Transverse colon (tissue), 4 donors: ENCODE data around the gene LIN37. TPM values are rescaled to one million over a fixed set of nuclear protein-coding genes. Genes with fewer than 3 reads are reported as not detected.
A peak's percentile ranks its signal among the peaks of the same experiment; 100 is the strongest.

Experiments
- DNase-seq: peaks from one replicate; pipeline ENCODE4 v3.0.0-alpha.2; 2019
- H3K27ac ChIP-seq, 4 donors: fragments of 200-600 bp; sonication (generic); 2 replicates each; pipeline ENCODE4 v1.5.1; 2016 to 2018; ENCODE audit warnings: inconsistent platforms in 4 of 4
- H3K27me3 ChIP-seq: fragments of 200-600 bp; sonication (generic); 2 replicates; pipeline ENCODE4 v1.5.1; 2017; ENCODE audit warnings: inconsistent platforms
- H3K36me3 ChIP-seq, 4 donors: fragments of 200-600 bp; sonication (generic); 2 replicates each; pipeline ENCODE4 v1.5.1; 2017 to 2019; ENCODE audit warnings: inconsistent platforms in 4 of 4
- H3K4me1 ChIP-seq, 4 donors: fragments of 200-600 bp; sonication (generic); 2 replicates each; pipeline ENCODE4 v1.5.1; 2017 to 2020; ENCODE audit warnings: inconsistent platforms in 4 of 4
- H3K4me3 ChIP-seq, 4 donors: fragments of 200-600 bp; sonication (generic); 1 replicate in 1 of 4; 2 replicates in 3 of 4; pipeline versions ENCODE4 v1.5.1 to v1.6.1; 2017 to 2019; ENCODE audit warnings: inconsistent platforms in 4 of 4
- H3K9me3 ChIP-seq, 2 donors: fragments of 200-600 bp; sonication (generic); 2 replicates each; pipeline ENCODE4 v1.5.1; 2017 to 2019; ENCODE audit warnings: inconsistent platforms in 2 of 2
- CTCF ChIP-seq, 5 experiments: fragments of 200-600 bp in 3 of 5; fragments of 450-650 bp in 2 of 5; sonication (generic) in 3 of 5; IDR thresholded peaks; 1 replicate in 2 of 5; 2 replicates in 3 of 5; pipeline ENCODE4 v1.5.1; 2016 to 2017; ENCODE audit warnings: antibody characterized with exemption in 5 of 5, inconsistent platforms in 3 of 5, mild to moderate bottlenecking in 2 of 5, moderate library complexity in 1 of 5
- EP300 ChIP-seq: sonication (generic); formaldehyde crosslinking; IDR thresholded peaks from one replicate; pipeline ENCODE4 v1.6.1; 2017; ENCODE audit warnings: antibody characterized with exemption, low read depth
- POLR2A ChIP-seq: fragments of 450-650 bp; IDR thresholded peaks from one replicate; pipeline ENCODE4 v1.6.1; 2016; ENCODE audit warnings: antibody characterized with exemption, mild to moderate bottlenecking, moderate library complexity
- POLR2AphosphoS5 ChIP-seq, 3 donors: sonication (generic); formaldehyde crosslinking; IDR thresholded peaks; one replicate each; pipeline ENCODE4 v1.6.1; 2016; ENCODE audit warnings: antibody characterized with exemption in 3 of 3
- WGBS, 2 donors: methylation state at CpG; one replicate each; pipeline ENCODE4 v1.1.5; 2018; ENCODE audit warnings: low coverage in 1 of 2; 5-methylcytosine and 5-hydroxymethylcytosine counted together
- in situ Hi-C, 4 donors: fragments of 200-750 bp; cut with MboI; loops; one replicate each; pipeline versions ENCODE4 v1.15.0 to v1.15.1; 2017; ENCODE audit warnings: low sequenced_read_pairs in 3 of 4, low pct_ligation_motif_present in 1 of 4, low pct_unique_long_range_greater_than_20kb in 1 of 4
- intact Hi-C: fragments of 100-400 bp; cut with DNase I; formaldehyde crosslinking; loops from one replicate; pipeline ENCODE4 v1.15.1; 2023; ENCODE audit warnings: low total_unique reads
- total RNA-seq, 4 donors: library from RNA; depleted of rRNA; stranded (reverse); fragments of >200 nt; gene quantifications; one replicate each; pipeline ENCODE4 v1.1.0, GENCODE V29; 2016

The LIN37 gene
- total RNA-seq, 4 donors from 2014 or later = 10.5 to 41.1 (median 15.8) TPM

- 81% methylated on average over 22 of the region's 22 CpGs; no CpG with 5 or more reads in 1 of the 2 donors for WGBS, 2 donors
- intact Hi-C loops = no loop called here
- Histone ChIP-seq H3K27me3 (no peaks in the 10 kb centered on the region), H3K9me3 (no peaks in the 10 kb centered on the region), H3K4me3 (no peak overlapping the region), H3K36me3 (peaks cover 0 to 15% (median 3%) of the 10 kb centered on the region in 4 donors), H3K27ac (no peak overlapping the region), H3K4me1 (peaks cover 4 to 14% (median 9%) of the 10 kb centered on the region in 4 donors)
- in situ Hi-C loops = no loop called here
- DNase-seq = no peak
- TF ChIP-seq CTCF (IDR thresholded peaks at IDR 0.05) (peak in 3 of 5 experiments; percentile 15 to 25 (median 22)), POLR2A (no peak)
Observed at GRCh38 chr19:35736913-35737886, 11.2 kb upstream of the LIN37 start.

GRCh38 chr19:35738021-35738886 is 10.1 kb upstream of the LIN37 start:
- DNase-seq = no peak
- no peak overlapping the region for H3K4me3 ChIP-seq
- H3K27ac ChIP-seq = no peak overlapping the region
- no peak for TF ChIP-seq POLR2A
- TF ChIP-seq EP300 = no peak
- no peak for TF ChIP-seq POLR2AphosphoS5 (IDR thresholded peaks at IDR 0.05)
- no peak for TF ChIP-seq CTCF (IDR thresholded peaks at IDR 0.05)
- H3K9me3 ChIP-seq = no peaks in the 10 kb centered on the region
- 91 to 100% methylated on average over 2 to 37 of the region's 37 CpGs for WGBS, 2 donors
- intact Hi-C loops (no loop called here), in situ Hi-C loops (no loop called here)
- peaks cover 0 to 11% (median 3%) of the 10 kb centered on the region in 4 donors for H3K36me3 ChIP-seq
- no peaks in the 10 kb centered on the region for H3K27me3 ChIP-seq
- H3K4me1 ChIP-seq = peaks cover 4 to 14% (median 9%) of the 10 kb centered on the region in 4 donors

GRCh38 chr19:35738887-35739229 is 9.5 kb upstream of the LIN37 start:
- Histone ChIP-seq H3K9me3 (no peaks in the 10 kb centered on the region), H3K27ac (peak overlapping the region in 1 of 4 donors; percentile 97), H3K36me3 (peaks cover 0 to 10% (median 3%) of the 10 kb centered on the region in 4 donors), H3K27me3 (no peaks in the 10 kb centered on the region), H3K4me1 (peaks cover 4 to 14% (median 9%) of the 10 kb centered on the region in 4 donors), H3K4me3 (no peak overlapping the region)
- no peak for DNase-seq
- TF ChIP-seq CTCF (IDR thresholded peaks at IDR 0.05) = no peak
- TF ChIP-seq POLR2AphosphoS5 (IDR thresholded peaks at IDR 0.05) = no peak
- no peak for TF ChIP-seq EP300
- 97% methylated on average over 2 of the region's 2 CpGs; no CpG with 5 or more reads in 1 of the 2 donors for WGBS, 2 donors
- intact Hi-C loops = no loop called here
- in situ Hi-C loops = no loop called here
